DMS79 (cell line): ENCODE results near the gene MAST2.

Experiments
- DNase-seq: peaks from one replicate; lab custom pipeline; 2025; lab: John Stamatoyannopoulos, UW

MAST2 gene

GRCh38 chr1:45803299-45803780, at the start of gene MAST2:
Gene MAST2 (plus strand): TSS chr1:45803612. CDS start chr1:45803896, 284 bp downstream.
- peak; percentile 83 for DNase-seq

- DNase-seq, result no peak
Measured at GRCh38 chr1:45755697-45756096, 47.7 kb upstream of the MAST2 start.

- DNase-seq, result no peak
Measured at GRCh38 chr1:45762291-45762690, 41.1 kb upstream of the MAST2 start.

- DNase-seq, result no peak
Measured at GRCh38 chr1:45765999-45766792, 37.2 kb upstream of the MAST2 start.

DNA sequence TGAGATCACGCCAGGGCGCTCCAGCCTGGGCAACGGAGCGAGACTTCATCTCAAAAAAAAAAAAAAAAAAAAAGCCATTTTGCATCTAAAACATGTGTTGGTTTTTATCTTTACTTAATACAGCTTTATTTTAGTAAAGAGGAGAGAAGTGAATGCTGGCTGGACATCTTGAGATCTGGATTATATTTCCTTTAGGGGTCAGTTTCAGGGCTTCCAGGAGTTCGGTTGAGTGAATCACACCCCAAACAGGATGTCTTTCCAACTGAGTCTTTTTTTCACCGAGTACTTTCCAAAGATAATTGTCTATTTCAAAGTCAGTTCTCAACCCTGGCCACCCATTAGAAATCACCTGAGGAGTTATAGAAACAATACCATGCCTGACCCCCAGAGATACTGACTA, 36.4 kb upstream of the MAST2 start:
- no peak for DNase-seq

DNA sequence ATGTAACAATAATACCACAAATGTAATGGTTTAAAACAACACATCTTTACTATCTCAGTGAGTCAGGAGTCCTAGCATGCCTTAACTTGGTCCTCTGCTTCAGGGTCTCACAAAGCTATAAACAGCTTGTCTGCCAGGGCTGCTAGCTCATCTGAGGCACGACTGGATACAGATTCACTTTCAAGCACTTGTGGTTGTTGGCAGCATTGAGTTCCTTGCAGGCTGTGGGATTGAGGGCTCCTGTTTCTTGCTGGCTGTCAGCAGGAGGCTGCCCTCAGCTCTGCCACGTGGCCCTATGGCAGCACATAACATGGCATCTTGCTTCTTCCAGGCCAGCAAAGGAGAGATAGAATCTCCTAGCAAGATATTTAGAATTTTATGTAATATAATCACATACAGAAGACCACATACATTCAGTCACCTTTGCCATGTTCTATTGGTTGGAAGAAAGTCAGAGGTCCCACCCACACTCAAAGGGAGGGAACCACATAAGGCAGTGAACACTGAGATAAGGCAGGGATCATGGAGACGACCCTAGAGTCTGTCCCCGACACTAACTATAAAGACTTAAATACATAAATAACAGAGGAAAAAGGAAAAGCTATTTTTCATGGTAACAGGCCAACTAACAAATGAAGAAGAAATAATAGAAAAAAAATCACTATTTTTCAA, 34.0 kb upstream of the MAST2 start:
- DNase-seq, result peak; percentile 74

DNA sequence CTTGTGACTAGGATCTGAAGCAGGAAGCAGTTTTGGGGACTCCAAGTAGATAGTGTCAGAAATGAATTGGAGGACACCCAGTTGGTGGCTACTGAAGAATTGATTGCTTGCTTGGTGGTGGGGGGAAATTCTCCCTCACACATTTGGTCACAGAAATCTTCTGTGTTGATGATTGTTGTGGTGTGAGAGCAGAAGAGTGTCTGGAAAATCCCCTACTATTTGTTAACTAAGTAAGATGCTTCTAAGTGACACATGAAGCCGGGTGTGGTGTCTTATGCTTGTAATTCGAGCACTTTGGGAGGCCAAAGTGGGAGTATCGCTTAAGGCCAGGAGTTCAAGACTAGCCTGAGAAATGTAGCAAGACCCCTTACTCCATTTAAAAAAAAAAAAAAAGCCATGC, 30.4 kb upstream of the MAST2 start:
- no peak for DNase-seq

DNA sequence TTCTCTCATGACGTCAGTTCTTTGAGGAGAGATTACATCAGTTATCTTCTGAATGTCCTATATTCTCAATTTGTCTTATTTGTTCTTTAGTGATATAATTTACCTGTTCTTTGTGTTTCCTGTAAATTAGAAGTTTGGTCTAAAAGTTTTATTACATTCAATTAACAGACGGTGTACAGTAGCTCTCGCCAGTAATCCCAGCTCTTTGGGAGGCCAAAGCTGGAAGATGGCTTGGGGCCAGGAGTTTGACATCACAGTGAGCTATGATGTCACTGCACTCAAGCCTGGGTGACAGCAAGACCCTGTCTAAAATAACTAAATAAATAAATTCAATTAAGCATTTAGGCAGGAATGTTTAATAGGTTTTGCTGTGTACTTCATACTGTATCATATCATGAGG, 27.6 kb upstream of the MAST2 start:
- DNase-seq, result no peak

DNA sequence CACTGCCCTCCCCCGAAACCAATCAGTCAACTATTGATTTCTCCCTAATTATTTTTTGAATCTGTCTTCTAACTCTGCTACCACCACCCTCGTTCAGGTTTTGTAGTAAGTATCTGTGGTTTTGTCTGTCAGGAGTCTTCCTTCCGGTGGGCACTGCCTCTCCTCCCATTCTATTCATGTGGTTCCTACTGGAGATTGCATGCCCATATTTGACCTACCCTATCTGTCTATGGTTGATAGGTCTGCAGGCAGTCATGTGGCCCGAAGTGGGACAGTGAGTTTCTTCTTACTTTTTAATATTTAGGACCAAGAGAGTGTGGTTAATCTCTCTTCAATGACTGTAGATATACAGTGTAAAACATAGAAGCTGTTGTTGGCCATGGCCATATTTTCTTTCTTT, 17.8 kb upstream of the MAST2 start:
- DNase-seq, result no peak

DNA sequence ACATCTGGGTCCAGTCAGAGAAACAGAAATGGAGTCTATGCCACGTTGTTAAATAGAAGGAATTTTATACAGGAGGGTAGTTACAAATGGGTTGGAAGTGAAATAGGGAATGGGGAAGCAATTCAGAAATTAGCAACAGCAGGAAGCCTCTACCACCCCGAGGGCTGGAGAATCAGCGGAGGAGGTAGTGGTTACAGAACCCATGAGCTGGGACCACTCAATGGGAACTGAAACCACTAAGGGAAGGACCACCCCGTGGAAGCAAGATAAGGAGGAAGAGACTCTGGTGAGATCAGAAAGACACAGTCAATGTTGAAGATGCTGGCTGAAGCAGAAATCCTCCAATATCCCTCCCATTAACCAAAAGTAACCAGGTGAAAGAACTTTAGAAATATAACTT, 15.5 kb upstream of the MAST2 start:
- DNase-seq, result no peak

GRCh38 chr1:45789601-45790000, 13.8 kb upstream of the MAST2 start:
- no peak for DNase-seq

DNA sequence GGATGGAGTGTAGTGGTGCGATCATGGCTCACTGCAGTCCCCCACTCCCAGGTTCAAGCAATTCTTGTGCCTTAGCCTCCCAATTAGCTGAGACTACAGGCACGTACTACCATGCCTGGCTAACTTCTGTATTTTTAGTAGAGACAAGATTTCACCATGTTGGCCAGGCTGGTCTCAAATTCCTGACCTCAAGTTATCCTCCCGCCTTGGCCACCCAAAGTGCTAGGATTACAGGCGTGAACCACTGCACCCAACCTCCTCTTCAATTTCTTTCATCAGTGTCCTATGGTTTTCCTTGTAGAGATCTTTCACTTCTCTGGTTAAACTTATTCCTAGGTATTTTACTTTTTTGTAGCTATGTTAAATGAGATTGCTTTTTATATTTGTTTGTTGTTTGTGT, 10.7 kb upstream of the MAST2 start:
- no peak for DNase-seq

DNA sequence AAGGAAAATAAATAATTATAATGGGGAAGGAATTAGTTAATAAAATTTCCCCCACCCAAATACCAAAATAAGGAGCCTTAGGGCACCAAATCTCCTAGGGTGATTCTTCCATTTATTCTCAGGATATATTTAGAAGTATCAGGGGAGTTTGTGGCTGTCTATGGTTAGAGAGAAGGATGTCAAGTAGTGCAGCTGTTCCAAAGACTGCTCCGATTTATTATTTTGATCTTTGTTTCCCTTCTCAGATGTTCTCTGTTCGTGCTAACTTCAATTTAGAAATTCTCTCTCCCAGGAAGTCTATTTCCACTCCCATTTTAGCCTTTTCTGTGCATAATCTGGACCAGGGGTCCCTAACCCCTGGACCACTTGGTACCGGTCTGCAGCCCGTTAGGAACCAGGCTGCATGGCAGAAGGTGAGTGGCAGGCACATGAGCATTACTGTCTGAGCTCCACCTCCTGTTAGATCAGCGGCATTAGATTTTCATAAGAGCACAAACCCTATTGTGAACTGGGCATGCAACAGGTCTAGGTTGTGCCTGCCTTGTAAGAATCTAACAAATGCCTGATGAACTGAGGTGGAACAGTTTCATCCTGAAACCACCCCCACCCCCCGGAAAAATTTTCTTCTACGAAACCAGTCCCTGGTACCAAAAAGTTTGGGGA, 9.3 kb upstream of the MAST2 start:
- no peak for DNase-seq

DNA sequence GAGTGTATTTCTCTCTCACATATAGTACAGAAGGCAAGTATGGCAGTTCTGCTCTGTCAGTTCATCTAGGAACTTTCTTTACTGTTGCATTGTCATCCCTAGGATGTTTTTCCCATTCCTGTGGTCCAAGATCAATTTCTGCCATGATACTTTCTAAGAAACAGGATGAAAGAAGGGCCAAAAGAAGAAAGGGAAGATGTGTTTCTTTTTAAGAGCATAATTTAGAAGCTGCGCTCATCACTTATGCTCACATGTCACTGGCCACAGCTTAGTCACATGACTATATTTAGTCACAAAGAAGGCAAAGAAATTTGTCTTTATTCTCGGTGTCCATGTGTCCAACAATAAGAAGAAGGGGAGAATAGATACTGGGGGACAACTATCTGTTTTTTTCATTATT, 7.0 kb upstream of the MAST2 start:
- no peak for DNase-seq

DNA sequence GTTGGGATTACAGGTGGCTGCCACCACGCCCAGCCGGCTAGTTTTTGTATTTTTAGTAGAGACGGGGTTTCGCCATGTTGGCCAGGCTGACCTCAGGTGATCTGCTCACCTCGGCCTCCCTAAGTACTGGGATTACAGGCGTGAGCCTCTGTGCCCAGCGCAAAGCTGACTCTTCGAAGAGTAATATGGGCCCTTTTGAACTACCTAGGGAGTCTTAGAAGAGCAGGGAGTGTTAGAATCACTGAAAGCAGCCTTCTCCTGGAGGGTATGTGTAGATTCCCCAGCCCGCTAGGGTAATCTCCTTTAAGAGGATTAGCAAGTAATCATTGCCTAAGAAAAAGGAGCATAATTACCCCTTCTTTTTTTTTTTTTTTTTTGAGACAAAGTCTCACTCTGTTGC, 6.5 kb upstream of the MAST2 start:
- no peak for DNase-seq

- DNase-seq, result no peak
Measured at GRCh38 chr1:45800899-45801298, 2.5 kb upstream of the MAST2 start.

DNA sequence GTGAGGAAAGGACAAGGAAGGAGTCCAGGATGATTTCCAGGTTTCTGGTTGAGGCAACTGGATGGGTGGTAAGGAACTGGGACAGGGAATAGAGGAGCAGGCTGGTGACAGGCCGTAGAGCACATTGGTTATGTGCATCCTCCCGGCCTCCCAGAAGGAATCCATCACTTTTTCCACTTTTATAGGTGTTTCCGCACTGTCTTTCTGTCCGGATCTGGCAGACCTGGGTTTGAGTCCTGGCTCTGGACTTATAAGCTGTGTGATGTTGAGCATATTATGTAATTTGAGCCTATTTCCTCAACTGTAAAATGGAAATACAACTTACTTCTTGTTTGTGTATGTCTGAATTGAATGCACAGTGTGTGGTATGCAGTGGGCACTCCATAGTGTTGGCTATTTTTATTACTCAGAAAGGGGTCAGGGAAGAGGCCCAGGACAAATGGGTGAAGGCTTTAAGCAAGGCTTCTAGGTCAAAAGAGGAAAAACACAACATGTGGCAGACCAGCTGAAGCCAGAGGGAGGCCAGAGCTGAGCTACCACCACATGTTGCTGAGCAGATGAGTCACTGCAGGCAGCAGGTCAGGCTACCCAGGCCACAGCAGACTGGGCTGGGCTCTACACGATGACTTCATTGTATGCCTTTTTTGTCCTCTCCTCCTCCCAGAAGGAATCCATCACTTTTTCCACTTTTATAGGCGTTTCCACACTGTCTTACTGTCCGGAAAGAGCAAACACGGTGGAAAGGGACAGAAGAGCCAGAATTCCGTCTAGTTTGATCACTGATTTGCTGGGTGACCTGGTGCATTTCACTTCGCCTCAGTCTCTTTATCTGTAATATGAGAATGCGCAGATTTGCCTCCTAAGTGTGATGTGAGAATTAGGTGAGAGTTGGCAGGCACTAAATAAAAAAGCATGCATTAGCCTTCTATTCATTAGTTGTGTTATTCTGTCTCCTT, 791 bp upstream of the MAST2 start:
- peak; percentile 35 for DNase-seq

- peak; percentile 25 for DNase-seq
Measured at GRCh38 chr1:45803781-45804668, 613 bp downstream of the MAST2 start.

GRCh38 chr1:45804669-45804969, 1.2 kb downstream of the MAST2 start:
- no peak for DNase-seq

DNA sequence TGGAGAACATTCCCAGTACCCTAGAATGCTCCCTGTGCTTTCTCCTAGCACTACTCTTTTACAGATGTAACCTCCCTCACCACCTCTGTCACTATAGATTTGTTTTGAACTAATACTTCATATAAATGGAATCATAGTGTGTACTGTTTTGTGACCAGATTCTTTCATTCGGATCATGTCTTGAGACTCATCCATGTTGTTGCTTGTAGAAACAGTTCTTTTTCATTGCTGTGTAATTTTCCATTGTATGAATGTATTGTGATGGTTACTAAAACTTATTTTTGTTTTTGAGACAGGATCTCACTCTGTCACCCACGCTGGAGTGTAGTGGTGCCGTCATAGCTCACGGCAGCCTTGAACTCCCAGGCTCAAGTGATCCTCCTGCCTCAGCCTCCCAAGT, 2.7 kb downstream of the MAST2 start:
- DNase-seq, result no peak

DNA sequence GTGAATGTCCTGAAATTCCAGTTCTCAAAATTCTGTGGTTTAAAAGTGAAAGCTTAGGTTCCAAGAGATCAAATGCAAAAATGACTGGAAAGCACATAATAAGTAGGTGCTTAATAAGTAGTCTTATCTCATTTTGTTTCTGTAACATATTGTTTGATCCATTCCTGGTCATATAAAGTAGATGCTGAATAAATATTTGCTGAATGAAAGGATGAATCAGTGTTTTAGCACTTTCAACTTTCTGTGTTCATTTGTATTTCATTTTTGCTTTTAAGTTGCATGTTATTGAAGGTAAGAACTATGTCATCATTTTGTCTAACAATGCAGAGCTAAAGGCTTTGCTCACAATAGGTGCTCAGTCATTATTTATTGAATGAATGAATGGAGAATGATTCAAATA, 6.3 kb downstream of the MAST2 start:
- DNase-seq, result no peak
